IMR-90 (cell line): ENCODE data around the gene WDR70.

Experiments
- CTCF ChIP-seq: conservative IDR thresholded peaks from 2 replicates; pipeline ENCODE4 v1.5.1; 2012; ENCODE audit warnings: mild to moderate bottlenecking, low read depth, low read length, improper control_type of control experiment
- NFE2L2 ChIP-seq: fragments of 150-350 bp; IDR thresholded peaks from 2 replicates; pipeline ENCODE4 v1.6.1; 2016; ENCODE audit warnings: low read depth, mild to moderate bottlenecking, low read length
- POLR2A ChIP-seq: IDR thresholded peaks from 2 replicates; pipeline ENCODE4 v1.6.1; 2012; ENCODE audit warnings: mild to moderate bottlenecking, low read depth, low read length

GRCh38 chr5:37626266-37626665 is 247.1 kb downstream of the WDR70 start:
- no peak for TF ChIP-seq CTCF
- no peak for TF ChIP-seq NFE2L2
- no peak for TF ChIP-seq POLR2A
